Measurements from ENCODE around the gene BACE2. TPM values are rescaled to one million over a fixed set of nuclear protein-coding genes. Genes with fewer than 3 reads are reported as not detected.
"Not testable (repeated sequence)": the region's sequence is repeated elsewhere in the genome, so short reads cannot be mapped to it uniquely, and the experiment has no call there.

Gene BACE2
- total RNA-seq, 2 donors from 2014 or later = 0.21 to 2.6 TPM

DNA sequence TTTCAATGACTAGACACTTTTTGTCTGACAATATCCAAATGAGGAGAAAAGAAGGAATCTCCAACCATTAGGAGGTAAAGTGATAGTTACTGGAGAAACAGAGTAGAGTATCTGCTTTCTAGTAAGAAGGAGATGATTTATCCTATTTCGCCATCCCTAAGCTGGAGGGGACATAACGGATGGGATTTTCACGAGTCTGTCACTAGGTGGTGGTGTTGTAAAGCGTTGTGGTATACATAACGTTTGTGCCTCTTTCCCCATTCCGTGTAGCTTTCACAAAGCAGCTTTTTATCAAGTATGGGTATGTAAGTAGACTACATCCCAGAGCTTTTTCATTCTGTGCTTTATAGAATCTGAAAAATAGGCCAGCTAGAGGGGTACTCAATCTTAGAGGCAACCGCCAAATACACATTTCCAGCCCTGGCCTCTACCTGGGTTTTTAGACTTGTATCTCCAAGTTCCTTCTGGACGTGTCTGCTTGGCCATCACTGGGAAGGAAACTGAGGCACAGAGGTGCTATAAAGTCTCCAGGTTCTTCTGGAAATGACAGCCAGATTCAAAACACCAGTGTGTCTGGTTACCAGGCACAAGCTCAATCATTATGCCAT lies 115.4 kb downstream of the BACE2 start:
- no peak overlapping the region for H3K4me3 Mint-ChIP-seq
- peak; percentile 71 to 75 for ATAC-seq
- no peaks in the 10 kb centered on the region for H3K9me3 Mint-ChIP-seq
- DNase-seq (ENCODE audit: low spot score) = no peak
- no peak overlapping the region for H3K27ac Mint-ChIP-seq
- no peaks in the 10 kb centered on the region for H3K36me3 Mint-ChIP-seq
- peaks cover 13 to 17% of the 10 kb centered on the region in 2 donors for H3K27me3 Mint-ChIP-seq
- H3K4me1 Mint-ChIP-seq (ENCODE audit: low read depth in 2 of 2) = peaks cover 0 to 4% of the 10 kb centered on the region in 2 donors

DNA sequence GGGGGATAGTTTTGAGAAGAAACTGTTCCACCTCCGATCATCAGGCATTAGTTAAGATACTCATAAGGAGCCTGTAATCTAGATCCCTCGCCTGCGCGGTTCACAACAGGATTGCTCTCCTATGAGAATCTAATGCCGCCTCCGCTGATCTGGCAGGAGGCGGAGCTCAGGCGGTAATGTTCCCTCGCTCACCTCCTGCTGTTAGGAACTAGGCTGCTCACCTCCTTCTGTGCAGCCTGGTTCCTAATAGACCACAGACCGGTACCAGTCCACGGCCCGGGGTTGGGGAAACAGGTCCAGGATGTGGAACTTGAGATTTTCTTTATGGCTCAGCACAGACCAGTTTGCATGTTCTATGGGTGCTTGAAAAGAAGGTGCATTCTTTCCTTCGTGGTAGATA lies 121.5 kb downstream of the BACE2 start:
- ATAC-seq (no peak), DNase-seq (ENCODE audit: low spot score) (no peak)
- Mint-ChIP-seq H3K36me3 (no peaks in the 10 kb centered on the region), H3K9me3 (no peaks in the 10 kb centered on the region), H3K4me3 (no peak overlapping the region), H3K4me1 (ENCODE audit: low read depth in 2 of 2) (peaks cover 8 to 9% of the 10 kb centered on the region in 2 donors), H3K27me3 (peaks cover 19 to 48% of the 10 kb centered on the region in 2 donors), H3K27ac (no peak overlapping the region)

DNA sequence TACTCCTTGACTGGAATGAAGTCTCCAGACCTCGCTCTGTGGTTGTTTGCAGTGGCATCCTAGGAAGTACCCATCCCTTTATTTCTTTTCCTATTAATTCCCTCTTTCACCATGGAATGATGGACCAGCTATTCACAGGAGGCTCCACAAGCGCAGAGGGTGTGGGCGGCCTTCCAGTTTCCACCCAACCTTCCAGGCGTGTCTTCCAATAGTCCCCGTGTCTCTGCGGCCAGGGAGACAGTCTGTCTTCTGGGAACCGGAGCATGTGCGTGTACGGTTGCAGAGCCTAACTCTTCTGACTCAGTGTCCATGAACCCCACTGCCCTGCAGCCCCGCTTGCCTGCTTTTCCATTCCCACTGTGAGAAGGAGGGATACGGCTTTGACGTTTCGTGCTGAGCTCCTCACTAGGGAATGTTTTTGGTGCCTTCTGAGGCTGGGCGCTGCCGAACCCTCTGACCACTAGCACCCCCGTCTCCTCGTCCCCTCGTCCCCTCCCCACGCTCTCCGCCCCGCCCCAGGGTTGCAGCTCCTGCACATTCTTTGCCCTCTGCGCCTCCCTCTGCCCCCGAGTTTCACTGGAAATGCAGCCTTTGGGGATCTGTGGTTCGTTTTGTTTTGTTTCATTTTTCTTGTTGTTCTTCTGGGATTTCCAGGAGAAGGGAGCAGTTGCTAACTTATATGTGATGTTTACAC lies 122.3 kb downstream of the BACE2 start:
- H3K27ac Mint-ChIP-seq = no peak overlapping the region
- DNase-seq (ENCODE audit: low spot score) (no peak), ATAC-seq (no peak)
- H3K4me1 Mint-ChIP-seq (ENCODE audit: low read depth in 2 of 2) = peaks cover 8 to 9% of the 10 kb centered on the region in 2 donors
- H3K27me3 Mint-ChIP-seq = peaks cover 23 to 46% of the 10 kb centered on the region in 2 donors
- no peaks in the 10 kb centered on the region for H3K9me3 Mint-ChIP-seq
- H3K4me3 Mint-ChIP-seq = no peak overlapping the region
- H3K36me3 Mint-ChIP-seq = no peaks in the 10 kb centered on the region

DNA sequence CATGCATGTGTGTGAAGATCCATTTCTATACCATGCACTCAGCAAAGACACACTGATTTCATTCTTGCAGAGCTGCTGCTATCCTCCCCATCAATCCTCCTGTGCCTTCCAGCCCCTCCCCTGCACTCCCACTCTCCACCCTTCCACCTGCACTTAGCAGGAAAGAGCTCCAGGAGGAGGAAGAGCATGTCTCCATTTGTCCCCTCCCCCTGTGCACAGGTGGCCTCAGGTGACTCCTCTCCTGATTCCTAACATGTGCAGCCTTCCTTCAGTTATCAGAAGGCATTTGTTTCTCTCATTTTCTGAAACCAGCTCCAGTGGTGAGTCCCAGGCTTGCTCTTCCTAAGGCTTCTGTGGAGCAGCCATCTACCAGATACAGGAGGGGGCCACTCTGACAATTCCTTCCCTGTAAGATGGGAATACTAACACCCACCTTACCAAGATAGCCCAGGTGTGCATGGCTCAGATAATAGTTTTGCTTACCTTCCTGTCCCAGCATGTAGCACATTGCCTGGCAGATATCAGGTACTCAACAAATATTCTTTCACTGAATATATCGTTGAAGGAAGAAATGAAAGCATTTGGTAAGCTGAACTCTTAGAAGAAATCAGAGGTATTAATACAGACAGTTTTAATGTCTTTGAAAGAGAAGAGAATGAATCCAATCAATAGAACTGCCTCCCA lies 126.7 kb downstream of the BACE2 start:
- H3K4me1 Mint-ChIP-seq (ENCODE audit: low read depth in 2 of 2) = peaks cover 8 to 9% of the 10 kb centered on the region in 2 donors
- ATAC-seq (no peak), DNase-seq (ENCODE audit: low spot score) (no peak)
- no peaks in the 10 kb centered on the region for H3K36me3 Mint-ChIP-seq
- no peaks in the 10 kb centered on the region for H3K9me3 Mint-ChIP-seq
- no peak overlapping the region for H3K27ac Mint-ChIP-seq
- H3K27me3 Mint-ChIP-seq = peaks cover 32 to 42% of the 10 kb centered on the region in 2 donors
- H3K4me3 Mint-ChIP-seq = no peak overlapping the region

DNA sequence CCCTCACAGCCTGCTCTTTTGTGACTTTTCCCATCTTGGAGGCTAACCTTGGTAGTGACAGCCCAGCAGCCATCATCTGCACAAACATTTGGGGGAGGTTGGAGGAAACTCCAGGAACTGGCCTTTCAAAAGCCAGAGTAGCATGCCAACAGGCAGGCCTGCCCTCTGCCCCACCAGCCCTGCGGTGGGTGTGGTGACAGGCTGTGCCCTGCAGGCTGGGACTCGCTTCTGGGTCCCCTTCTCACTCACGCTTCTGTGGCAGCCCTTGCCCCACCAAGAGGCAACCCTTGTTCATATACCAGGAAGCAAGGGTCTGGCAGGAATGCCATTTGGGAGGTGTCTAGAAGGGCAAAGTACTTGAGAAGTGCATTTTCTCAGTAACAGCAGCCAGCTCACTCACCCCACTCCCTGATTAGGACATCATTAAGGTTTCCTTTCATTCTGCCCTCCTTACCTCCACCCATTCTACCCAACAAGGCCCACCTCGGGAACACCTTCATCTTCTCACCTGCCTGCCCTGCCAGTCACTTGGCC lies 127.8 kb downstream of the BACE2 start:
- Mint-ChIP-seq H3K4me3 (no peak overlapping the region), H3K27ac (no peak overlapping the region), H3K27me3 (peaks cover 28 to 32% of the 10 kb centered on the region in 2 donors), H3K36me3 (no peaks in the 10 kb centered on the region), H3K4me1 (ENCODE audit: low read depth in 2 of 2) (peaks cover 8 to 9% of the 10 kb centered on the region in 2 donors), H3K9me3 (no peaks in the 10 kb centered on the region)
- DNase-seq (ENCODE audit: low spot score) (no peak), ATAC-seq (no peak)

GRCh38 chr21:41302976-41303375 lies 135.0 kb downstream of the BACE2 start:
- H3K9me3 Mint-ChIP-seq = no peaks in the 10 kb centered on the region
- ATAC-seq (no peak), DNase-seq (ENCODE audit: low spot score) (no peak)
- no peak overlapping the region for H3K27ac Mint-ChIP-seq
- H3K4me3 Mint-ChIP-seq = no peak overlapping the region
- peaks cover 17 to 22% of the 10 kb centered on the region in 2 donors for H3K27me3 Mint-ChIP-seq
- H3K4me1 Mint-ChIP-seq (ENCODE audit: low read depth in 2 of 2) = no peaks in the 10 kb centered on the region
- H3K36me3 Mint-ChIP-seq = no peaks in the 10 kb centered on the region

DNA sequence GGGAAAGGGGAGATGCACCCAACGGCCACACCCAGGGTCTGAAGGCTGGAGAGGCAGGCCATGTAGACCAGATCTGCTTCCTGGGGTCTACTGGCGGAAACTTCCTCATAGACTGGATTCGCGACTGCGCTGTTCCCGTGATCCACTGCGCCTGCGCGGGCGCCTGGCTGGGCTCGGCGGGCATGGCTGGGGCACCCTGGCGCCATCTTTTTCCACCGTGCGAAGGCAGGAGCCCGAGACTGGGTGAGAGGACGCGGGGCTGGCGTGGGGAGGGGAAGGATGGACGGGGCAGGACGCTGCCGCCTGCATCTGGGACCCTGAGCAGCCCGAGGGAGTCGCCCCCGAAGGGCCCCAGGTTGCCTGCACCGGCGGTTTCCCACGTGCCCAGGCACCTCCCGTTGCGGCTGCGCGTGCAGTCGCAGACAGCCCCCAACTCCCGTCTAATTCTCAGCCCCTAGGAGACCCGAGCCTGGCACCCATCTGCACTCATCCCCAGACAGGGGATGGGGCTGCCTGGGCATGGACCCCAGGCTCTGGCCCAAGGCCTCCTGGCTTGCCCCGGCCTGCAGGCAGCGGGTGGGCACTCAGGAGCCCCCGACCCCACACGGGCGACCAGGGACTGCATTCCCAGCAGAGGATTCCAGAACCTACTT lies 136.2 kb downstream of the BACE2 start:
- ATAC-seq (peak in 1 of 2 donors; percentile 31), DNase-seq (ENCODE audit: low spot score) (no peak)
- peaks cover 10 to 19% of the 10 kb centered on the region in 2 donors for H3K27me3 Mint-ChIP-seq
- H3K27ac Mint-ChIP-seq = no peak overlapping the region
- H3K4me3 Mint-ChIP-seq = no peak overlapping the region
- H3K4me1 Mint-ChIP-seq (ENCODE audit: low read depth in 2 of 2) = no peaks in the 10 kb centered on the region
- H3K36me3 Mint-ChIP-seq = no peaks in the 10 kb centered on the region
- no peaks in the 10 kb centered on the region for H3K9me3 Mint-ChIP-seq

DNA sequence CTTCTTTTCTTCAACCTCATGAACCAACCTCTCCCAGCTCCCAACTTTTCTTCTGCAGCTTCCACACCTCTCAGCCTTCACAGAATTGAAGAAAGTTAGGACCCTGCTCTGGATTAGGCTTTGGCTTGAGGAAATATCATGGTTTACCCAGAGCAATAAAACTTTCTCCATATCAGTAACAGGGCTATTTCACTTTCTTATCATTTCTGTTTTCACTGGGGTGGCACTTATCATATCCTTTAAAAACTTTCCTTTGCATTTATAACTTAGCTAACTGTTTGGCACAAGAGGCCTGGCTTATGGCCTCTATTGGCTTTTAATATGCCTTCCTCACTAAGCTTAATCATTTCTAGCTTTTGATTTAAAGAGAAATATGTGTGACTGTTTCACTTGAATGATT lies 139.3 kb downstream of the BACE2 start:
- no peak overlapping the region for H3K27ac Mint-ChIP-seq
- DNase-seq (ENCODE audit: low spot score) = no peak
- ATAC-seq = no peak
- H3K4me1 Mint-ChIP-seq (ENCODE audit: low read depth in 2 of 2) = no peaks in the 10 kb centered on the region
- H3K9me3 Mint-ChIP-seq = no peaks in the 10 kb centered on the region
- peaks cover 15 to 27% of the 10 kb centered on the region in 2 donors for H3K27me3 Mint-ChIP-seq
- H3K4me3 Mint-ChIP-seq = no peak overlapping the region
- H3K36me3 Mint-ChIP-seq = no peaks in the 10 kb centered on the region

- not testable (repeated sequence) for DNase-seq (ENCODE audit: low spot score); H3K27ac Mint-ChIP-seq; H3K4me3 Mint-ChIP-seq; H3K9me3 Mint-ChIP-seq; H3K4me1 Mint-ChIP-seq (ENCODE audit: low read depth in 2 of 2); H3K36me3 Mint-ChIP-seq; ATAC-seq
- H3K27me3 Mint-ChIP-seq = peaks cover 35 to 36% of the 10 kb centered on the region in 2 donors
Measured at GRCh38 chr21:41313285-41314164, 145.6 kb downstream of the BACE2 start.

DNA sequence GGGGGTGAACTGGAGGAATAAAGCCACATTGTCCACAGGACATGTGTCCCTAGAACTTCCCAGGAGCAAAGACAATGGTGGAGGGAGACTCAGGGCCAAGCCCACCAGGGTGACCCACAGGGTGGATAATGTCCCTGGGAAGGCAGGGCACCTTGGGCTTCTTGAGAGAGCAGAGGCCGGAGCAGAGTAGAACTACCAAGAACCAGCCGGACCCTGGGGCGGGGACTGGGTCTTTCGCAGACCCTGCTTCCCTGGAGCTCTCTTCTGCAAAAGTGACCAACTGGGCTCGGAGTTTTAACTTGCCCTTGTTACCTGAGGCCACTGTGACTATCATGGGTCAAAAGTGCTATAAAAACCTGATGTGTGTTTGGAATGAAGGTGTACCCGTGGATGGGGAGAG lies 147.8 kb downstream of the BACE2 start:
- Mint-ChIP-seq H3K36me3 (no peaks in the 10 kb centered on the region), H3K27ac (no peak overlapping the region), H3K4me1 (ENCODE audit: low read depth in 2 of 2) (no peaks in the 10 kb centered on the region), H3K27me3 (peaks cover 31 to 36% of the 10 kb centered on the region in 2 donors), H3K9me3 (no peaks in the 10 kb centered on the region), H3K4me3 (no peak overlapping the region)
- ATAC-seq (no peak), DNase-seq (ENCODE audit: low spot score) (no peak)

GRCh38 chr21:41316200-41317062 lies 148.5 kb downstream of the BACE2 start, which contains the start of gene FAM3B:
Gene FAM3B, plus strand, starts transcription at chr21:41316801. Its CDS starts 79 bp downstream, at chr21:41316880.
- Mint-ChIP-seq H3K4me3 (no peak within 1 kb of the TSS), H3K9me3 (no peaks in the 10 kb centered on the region), H3K27ac (no peak within 1 kb of the TSS), H3K36me3 (no peaks in the 10 kb centered on the region), H3K27me3 (peaks cover 35 to 38% of the 10 kb centered on the region in 2 donors), H3K4me1 (ENCODE audit: low read depth in 2 of 2) (no peaks in the 10 kb centered on the region)
- DNase-seq (ENCODE audit: low spot score) = no peak
- peak in 1 of 2 donors; percentile 32 for ATAC-seq

DNA sequence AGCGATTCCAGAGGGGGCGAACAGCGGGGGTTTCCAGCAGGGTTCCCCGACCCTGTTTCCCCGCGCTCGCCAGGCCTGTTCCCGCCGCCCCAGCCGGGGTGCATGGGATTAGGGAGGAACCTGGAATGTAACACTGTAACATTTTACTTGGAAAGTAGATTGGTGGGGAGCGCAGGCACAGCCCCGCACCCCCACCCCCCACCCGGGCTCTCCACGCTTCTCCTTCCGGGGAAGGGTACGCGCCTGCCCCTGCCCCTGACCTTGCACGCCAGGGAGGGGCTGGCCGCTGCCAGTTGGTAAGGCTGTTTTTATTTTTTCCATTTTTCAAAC lies 149.1 kb downstream of the BACE2 start:
- ATAC-seq (no peak), DNase-seq (ENCODE audit: low spot score) (no peak)
- no peaks in the 10 kb centered on the region for H3K4me1 Mint-ChIP-seq (ENCODE audit: low read depth in 2 of 2)
- H3K27ac Mint-ChIP-seq = no peak overlapping the region
- H3K4me3 Mint-ChIP-seq = no peak overlapping the region
- no peaks in the 10 kb centered on the region for H3K36me3 Mint-ChIP-seq
- H3K9me3 Mint-ChIP-seq = no peaks in the 10 kb centered on the region
- H3K27me3 Mint-ChIP-seq = peaks cover 35 to 42% of the 10 kb centered on the region in 2 donors
